Ishikawa (cell line): Measurements from ENCODE around the gene P2RY1.

ENCODE experiments used
- CEBPB ChIP-seq: IDR thresholded peaks from 2 replicates; pipeline ENCODE4 v1.6.1; 2012
- CREB1 ChIP-seq: IDR thresholded peaks from 2 replicates; pipeline ENCODE4 v1.6.1; 2012; ENCODE audit warnings: low read depth
- EGR1 ChIP-seq: IDR thresholded peaks from 2 replicates; pipeline ENCODE4 v1.6.1; 2012
- EP300 ChIP-seq: IDR thresholded peaks from 2 replicates; pipeline ENCODE4 v1.6.1; 2012; ENCODE audit warnings: borderline replicate concordance
- FOXM1 ChIP-seq: IDR thresholded peaks from 2 replicates; pipeline ENCODE4 v1.6.1; 2012; ENCODE audit warnings: low read depth, borderline replicate concordance
- MAX ChIP-seq: IDR thresholded peaks from 2 replicates; pipeline ENCODE4 v1.6.1; 2012
- NFIC ChIP-seq: IDR thresholded peaks from 2 replicates; pipeline ENCODE4 v1.6.1; 2012
- RAD21 ChIP-seq: IDR thresholded peaks from 2 replicates; pipeline ENCODE4 v1.6.1; 2012; ENCODE audit warnings: low read depth
- REST ChIP-seq: IDR thresholded peaks from 2 replicates; pipeline ENCODE4 v1.6.1; 2012; ENCODE audit warnings: low read depth, mild to moderate bottlenecking
- TAF1 ChIP-seq: IDR thresholded peaks from 2 replicates; pipeline ENCODE4 v1.6.1; 2012; ENCODE audit warnings: low read depth, mild to moderate bottlenecking
- TCF12 ChIP-seq: IDR thresholded peaks from 2 replicates; pipeline ENCODE4 v1.6.1; 2012; ENCODE audit warnings: low read depth
- TEAD4 ChIP-seq: IDR thresholded peaks from 2 replicates; pipeline ENCODE4 v1.6.1; 2012
- USF1 ChIP-seq: IDR thresholded peaks from 2 replicates; pipeline ENCODE4 v1.6.1; 2012
- YY1 ChIP-seq: IDR thresholded peaks from 2 replicates; pipeline ENCODE4 v1.6.1; 2012; ENCODE audit warnings: low read depth
- ZBTB7A ChIP-seq: IDR thresholded peaks from 2 replicates; pipeline ENCODE4 v1.6.1; 2012; ENCODE audit warnings: low read depth

The P2RY1 gene

GRCh38 chr3:152797751-152798432 lies 37.0 kb upstream of the P2RY1 start:
- no peak for TF ChIP-seq CREB1
- no peak for TF ChIP-seq TCF12
- no peak for TF ChIP-seq YY1

- TF ChIP-seq EP300 (no peak), EGR1 (no peak), USF1 (no peak), NFIC (no peak), CREB1 (no peak), RAD21 (no peak), ZBTB7A (no peak), FOXM1 (no peak), REST (no peak)
Observed at GRCh38 chr3:152811974-152812760, 22.8 kb upstream of the P2RY1 start.

GRCh38 chr3:152817400-152817799 lies 17.5 kb upstream of the P2RY1 start:
- no peak for TF ChIP-seq ZBTB7A
- TF ChIP-seq MAX = no peak
- no peak for TF ChIP-seq EGR1
- TF ChIP-seq REST = no peak
- TF ChIP-seq EP300 = no peak
- TF ChIP-seq TAF1 = no peak
- TF ChIP-seq YY1 = no peak
- no peak for TF ChIP-seq FOXM1
- TF ChIP-seq TEAD4 = no peak
- TF ChIP-seq USF1 = no peak

GRCh38 chr3:152818027-152818426 lies 16.9 kb upstream of the P2RY1 start:
- no peak for TF ChIP-seq FOXM1
- no peak for TF ChIP-seq CEBPB
- TF ChIP-seq TEAD4 = no peak
- TF ChIP-seq REST = no peak
- TF ChIP-seq TCF12 = no peak
- no peak for TF ChIP-seq CREB1
- no peak for TF ChIP-seq YY1
- no peak for TF ChIP-seq EP300
- TF ChIP-seq EGR1 = no peak
- no peak for TF ChIP-seq NFIC
- TF ChIP-seq USF1 = no peak
- no peak for TF ChIP-seq RAD21
- TF ChIP-seq MAX = no peak
- TF ChIP-seq TAF1 = no peak
- TF ChIP-seq ZBTB7A = no peak
